T-helper 1 cell treated with Interleukin-12 subunit alpha and Interleukin-12 subunit beta and Interleukin-4 antibody, amounts not matched to agents 30 μg/mL and 1 μg/mL, for 36 hours (primary cell): ENCODE results near the gene TANK.

Source experiments
- H3K27ac Mint-ChIP-seq: one replicate; pipeline ENCODE4 v1.8.0; 2021; ENCODE audit warnings: mild to moderate bottlenecking, mixed read lengths
- H3K27me3 Mint-ChIP-seq: one replicate; pipeline ENCODE4 v1.8.0; 2021; ENCODE audit warnings: low read depth, mixed read lengths
- H3K36me3 Mint-ChIP-seq: one replicate; pipeline ENCODE4 v1.8.0; 2021; ENCODE audit warnings: low read depth, mixed read lengths
- H3K4me1 Mint-ChIP-seq: one replicate; pipeline ENCODE4 v1.8.0; 2021; ENCODE audit warnings: low read depth, mixed read lengths
- H3K4me3 Mint-ChIP-seq: one replicate; pipeline ENCODE4 v1.8.0; 2021; ENCODE audit warnings: mild to moderate bottlenecking, moderate library complexity, mixed read lengths
- H3K9me3 Mint-ChIP-seq: one replicate; pipeline ENCODE4 v1.8.0; 2021; ENCODE audit warnings: mixed read lengths

Gene TANK

GRCh38 chr2:161160226-161161073, at the start of gene TANK:
Gene TANK (plus strand): TSS chr2:161160428. CDS start chr2:161179663, 19,235 bp downstream.
- H3K27ac Mint-ChIP-seq, result peak within 1 kb of the TSS; percentile 96
- H3K4me3 Mint-ChIP-seq, result peak within 1 kb of the TSS; percentile 95
- H3K9me3 Mint-ChIP-seq, result no peaks in the 10 kb centered on the region
- peaks cover 58% of the 10 kb centered on the region for H3K36me3 Mint-ChIP-seq
- H3K27me3 Mint-ChIP-seq, result no peaks in the 10 kb centered on the region
- peaks cover 62% of the 10 kb centered on the region for H3K4me1 Mint-ChIP-seq

GRCh38 chr2:161111531-161111930, 48.7 kb upstream of the TANK start:
- Mint-ChIP-seq H3K4me1 (peaks cover 13% of the 10 kb centered on the region), H3K36me3 (peaks cover 5% of the 10 kb centered on the region), H3K27ac (no peak overlapping the region), H3K9me3 (no peaks in the 10 kb centered on the region), H3K27me3 (peaks cover 23% of the 10 kb centered on the region), H3K4me3 (no peak overlapping the region)

- Mint-ChIP-seq H3K9me3 (no peaks in the 10 kb centered on the region), H3K4me1 (peaks cover 9% of the 10 kb centered on the region), H3K36me3 (peaks cover 8% of the 10 kb centered on the region), H3K27ac (no peak overlapping the region), H3K4me3 (no peak overlapping the region), H3K27me3 (peaks cover 17% of the 10 kb centered on the region)
Observed at GRCh38 chr2:161112908-161113307, 47.3 kb upstream of the TANK start.

- Mint-ChIP-seq H3K27ac (no peak overlapping the region), H3K4me3 (no peak overlapping the region), H3K36me3 (peaks cover 7% of the 10 kb centered on the region), H3K27me3 (peaks cover 17% of the 10 kb centered on the region), H3K4me1 (peaks cover 9% of the 10 kb centered on the region), H3K9me3 (no peaks in the 10 kb centered on the region)
Observed at GRCh38 chr2:161113693-161114575, 46.3 kb upstream of the TANK start.

GRCh38 chr2:161115205-161115604, 45.0 kb upstream of the TANK start:
- Mint-ChIP-seq H3K27me3 (peaks cover 17% of the 10 kb centered on the region), H3K4me1 (peaks cover 9% of the 10 kb centered on the region), H3K36me3 (peaks cover 8% of the 10 kb centered on the region), H3K27ac (no peak overlapping the region), H3K4me3 (no peak overlapping the region), H3K9me3 (no peaks in the 10 kb centered on the region)

- Mint-ChIP-seq H3K27me3 (peaks cover 16% of the 10 kb centered on the region), H3K36me3 (peaks cover 8% of the 10 kb centered on the region), H3K4me1 (peaks cover 9% of the 10 kb centered on the region), H3K9me3 (no peaks in the 10 kb centered on the region), H3K27ac (no peak overlapping the region), H3K4me3 (no peak overlapping the region)
Observed at GRCh38 chr2:161115605-161116380, 44.4 kb upstream of the TANK start.

- H3K27ac Mint-ChIP-seq, result no peak overlapping the region
- peaks cover 9% of the 10 kb centered on the region for H3K4me1 Mint-ChIP-seq
- peaks cover 14% of the 10 kb centered on the region for H3K27me3 Mint-ChIP-seq
- H3K4me3 Mint-ChIP-seq, result no peak overlapping the region
- peaks cover 8% of the 10 kb centered on the region for H3K36me3 Mint-ChIP-seq
- H3K9me3 Mint-ChIP-seq, result no peaks in the 10 kb centered on the region
Observed at GRCh38 chr2:161116509-161116908, 43.7 kb upstream of the TANK start.

GRCh38 chr2:161117506-161117905, 42.7 kb upstream of the TANK start:
- peaks cover 17% of the 10 kb centered on the region for H3K27me3 Mint-ChIP-seq
- peaks cover 8% of the 10 kb centered on the region for H3K36me3 Mint-ChIP-seq
- no peaks in the 10 kb centered on the region for H3K9me3 Mint-ChIP-seq
- H3K4me3 Mint-ChIP-seq, result no peak overlapping the region
- no peak overlapping the region for H3K27ac Mint-ChIP-seq
- H3K4me1 Mint-ChIP-seq, result peaks cover 12% of the 10 kb centered on the region

GRCh38 chr2:161118722-161119121, 41.5 kb upstream of the TANK start:
- Mint-ChIP-seq H3K9me3 (no peaks in the 10 kb centered on the region), H3K4me1 (peaks cover 24% of the 10 kb centered on the region), H3K36me3 (peaks cover 7% of the 10 kb centered on the region), H3K27ac (no peak overlapping the region), H3K4me3 (no peak overlapping the region), H3K27me3 (peaks cover 16% of the 10 kb centered on the region)

- H3K4me3 Mint-ChIP-seq, result no peak overlapping the region
- H3K27ac Mint-ChIP-seq, result no peak overlapping the region
- no peaks in the 10 kb centered on the region for H3K9me3 Mint-ChIP-seq
- H3K27me3 Mint-ChIP-seq, result peaks cover 13% of the 10 kb centered on the region
- H3K4me1 Mint-ChIP-seq, result peaks cover 27% of the 10 kb centered on the region
- H3K36me3 Mint-ChIP-seq, result peaks cover 6% of the 10 kb centered on the region
Observed at GRCh38 chr2:161119483-161119882, 40.7 kb upstream of the TANK start.

- Mint-ChIP-seq H3K27ac (no peak overlapping the region), H3K4me3 (no peak overlapping the region), H3K27me3 (peaks cover 8% of the 10 kb centered on the region), H3K9me3 (no peaks in the 10 kb centered on the region), H3K36me3 (peaks cover 6% of the 10 kb centered on the region), H3K4me1 (peaks cover 28% of the 10 kb centered on the region)
Observed at GRCh38 chr2:161120775-161121174, 39.5 kb upstream of the TANK start.

GRCh38 chr2:161121622-161122021, 38.6 kb upstream of the TANK start:
- no peak overlapping the region for H3K27ac Mint-ChIP-seq
- H3K27me3 Mint-ChIP-seq, result peaks cover 4% of the 10 kb centered on the region
- H3K4me1 Mint-ChIP-seq, result peaks cover 25% of the 10 kb centered on the region
- peaks cover 3% of the 10 kb centered on the region for H3K36me3 Mint-ChIP-seq
- no peaks in the 10 kb centered on the region for H3K9me3 Mint-ChIP-seq
- H3K4me3 Mint-ChIP-seq, result no peak overlapping the region

- Mint-ChIP-seq H3K27ac (peak overlapping the region; percentile 34), H3K36me3 (peaks cover 1% of the 10 kb centered on the region), H3K9me3 (no peaks in the 10 kb centered on the region), H3K4me1 (peaks cover 26% of the 10 kb centered on the region), H3K4me3 (peak overlapping the region; percentile 35), H3K27me3 (peaks cover 4% of the 10 kb centered on the region)
Observed at GRCh38 chr2:161122772-161123530, 37.3 kb upstream of the TANK start.
